Transverse colon (tissue), 3 donors: ENCODE data around the gene FRAT2.

ENCODE experiments used
- CTCF ChIP-seq, 5 experiments: fragments of 200-600 bp in 3 of 5; fragments of 450-650 bp in 2 of 5; sonication (generic) in 3 of 5; IDR thresholded peaks; 1 replicate in 2 of 5; 2 replicates in 3 of 5; pipeline ENCODE4 v1.5.1; 2016 to 2017; ENCODE audit warnings: antibody characterized with exemption in 5 of 5, inconsistent platforms in 3 of 5, mild to moderate bottlenecking in 2 of 5, moderate library complexity in 1 of 5
- POLR2A ChIP-seq: fragments of 450-650 bp; IDR thresholded peaks from one replicate; pipeline ENCODE4 v1.6.1; 2016; ENCODE audit warnings: antibody characterized with exemption, mild to moderate bottlenecking, moderate library complexity

- TF ChIP-seq CTCF (IDR thresholded peaks at IDR 0.05): no peak
- no peak for TF ChIP-seq POLR2A
Observed at GRCh38 chr10:97372233-97372875, 37.8 kb upstream of the FRAT2 start.
